Epidermal melanocyte (primary cell): ENCODE results near the gene SLMAP.

Experiments
- DNase-seq: peaks from one replicate; pipeline ENCODE4 v3.0.0; 2011; ENCODE audit warnings: low spot score; ENCODE audit not compliant: insufficient read length

Gene SLMAP

GRCh38 chr3:57752307-57752706, 3.8 kb upstream of the SLMAP start:
- no peak for DNase-seq

- DNase-seq: no peak
Measured at GRCh38 chr3:57753016-57753415, 3.1 kb upstream of the SLMAP start.

GRCh38 chr3:57755368-57755675, 787 bp upstream of the SLMAP start:
- no peak for DNase-seq

- DNase-seq: no peak
Measured at GRCh38 chr3:57756528-57757401, 656 bp downstream of the SLMAP start.

GRCh38 chr3:57757642-57758297, 1.7 kb downstream of the SLMAP start:
- no peak for DNase-seq

GRCh38 chr3:57758686-57759085, 2.6 kb downstream of the SLMAP start:
- DNase-seq: no peak

GRCh38 chr3:57764794-57765193, 8.7 kb downstream of the SLMAP start:
- no peak for DNase-seq

- DNase-seq: no peak
Measured at GRCh38 chr3:57768595-57768994, 12.5 kb downstream of the SLMAP start.

GRCh38 chr3:57770009-57770827, 14.1 kb downstream of the SLMAP start:
- DNase-seq: no peak

- no peak for DNase-seq
Measured at GRCh38 chr3:57772251-57772650, 16.1 kb downstream of the SLMAP start.

GRCh38 chr3:57777774-57778173, 21.7 kb downstream of the SLMAP start:
- no peak for DNase-seq

- no peak for DNase-seq
Measured at GRCh38 chr3:57778494-57778893, 22.4 kb downstream of the SLMAP start.

- DNase-seq: no peak
Measured at GRCh38 chr3:57779666-57780065, 23.6 kb downstream of the SLMAP start.

- no peak for DNase-seq
Measured at GRCh38 chr3:57783186-57784088, 27.3 kb downstream of the SLMAP start.

GRCh38 chr3:57784089-57784735, 28.1 kb downstream of the SLMAP start:
- no peak for DNase-seq

- no peak for DNase-seq
Measured at GRCh38 chr3:57785446-57785845, 29.3 kb downstream of the SLMAP start.

- no peak for DNase-seq
Measured at GRCh38 chr3:57787867-57788623, 31.9 kb downstream of the SLMAP start.

- DNase-seq: no peak
Measured at GRCh38 chr3:57788624-57789018, 32.5 kb downstream of the SLMAP start.

GRCh38 chr3:57791245-57791644, 35.1 kb downstream of the SLMAP start:
- DNase-seq: no peak

GRCh38 chr3:57792198-57792597, 36.1 kb downstream of the SLMAP start:
- no peak for DNase-seq
